ENCODE results near the gene MCU.

DNA sequence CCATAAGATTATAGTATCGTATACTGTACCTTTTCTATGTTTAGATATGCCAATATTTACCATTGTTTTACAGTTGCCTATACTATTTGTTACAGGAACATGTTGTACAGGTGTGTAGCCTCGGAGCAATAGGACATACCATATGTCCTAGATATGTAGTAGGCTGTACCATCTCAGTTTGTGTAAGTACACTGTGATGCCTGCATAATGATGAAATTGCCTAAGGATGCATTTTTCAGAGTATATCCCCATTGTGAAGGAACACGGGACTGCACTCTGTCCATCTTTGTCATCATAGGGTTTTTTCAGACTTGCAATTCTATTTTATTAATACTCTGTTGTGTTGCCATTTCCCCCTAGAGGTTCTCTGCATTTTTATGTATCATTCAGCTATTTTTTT is 50.1 kb downstream of the MCU start:
- TF ChIP-seq, protein P1, sequence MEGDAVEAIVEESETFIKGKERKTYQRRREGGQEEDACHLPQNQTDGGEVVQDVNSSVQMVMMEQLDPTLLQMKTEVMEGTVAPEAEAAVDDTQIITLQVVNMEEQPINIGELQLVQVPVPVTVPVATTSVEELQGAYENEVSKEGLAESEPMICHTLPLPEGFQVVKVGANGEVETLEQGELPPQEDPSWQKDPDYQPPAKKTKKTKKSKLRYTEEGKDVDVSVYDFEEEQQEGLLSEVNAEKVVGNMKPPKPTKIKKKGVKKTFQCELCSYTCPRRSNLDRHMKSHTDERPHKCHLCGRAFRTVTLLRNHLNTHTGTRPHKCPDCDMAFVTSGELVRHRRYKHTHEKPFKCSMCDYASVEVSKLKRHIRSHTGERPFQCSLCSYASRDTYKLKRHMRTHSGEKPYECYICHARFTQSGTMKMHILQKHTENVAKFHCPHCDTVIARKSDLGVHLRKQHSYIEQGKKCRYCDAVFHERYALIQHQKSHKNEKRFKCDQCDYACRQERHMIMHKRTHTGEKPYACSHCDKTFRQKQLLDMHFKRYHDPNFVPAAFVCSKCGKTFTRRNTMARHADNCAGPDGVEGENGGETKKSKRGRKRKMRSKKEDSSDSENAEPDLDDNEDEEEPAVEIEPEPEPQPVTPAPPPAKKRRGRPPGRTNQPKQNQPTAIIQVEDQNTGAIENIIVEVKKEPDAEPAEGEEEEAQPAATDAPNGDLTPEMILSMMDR (IDR thresholded peaks at IDR 0.05) = no peak
- no peak for TF ChIP-seq POLR2A (IDR thresholded peaks at IDR 0.05)

Measured in testis (tissue), 2 donors.